GM12891 (cell line): ENCODE measurements around the gene ATG7.

Experiments used
- POLR2A ChIP-seq: IDR thresholded peaks from 2 replicates; pipeline ENCODE4 v1.6.1; 2011; ENCODE audit warnings: low read depth, low read length, control low read depth
- POLR2AphosphoS5 ChIP-seq: IDR thresholded peaks from 2 replicates; pipeline ENCODE4 v1.6.1; 2011; ENCODE audit warnings: low read depth, low read length, control low read depth
- POU2F2 ChIP-seq: IDR thresholded peaks from 2 replicates; pipeline ENCODE4 v1.6.1; 2011; ENCODE audit warnings: low read depth, mild to moderate bottlenecking, control low read depth, low read length, moderate library complexity
- TAF1 ChIP-seq: IDR thresholded peaks from 2 replicates; pipeline ENCODE4 v1.6.1; 2011; ENCODE audit warnings: low read depth, low read length, control low read depth

DNA sequence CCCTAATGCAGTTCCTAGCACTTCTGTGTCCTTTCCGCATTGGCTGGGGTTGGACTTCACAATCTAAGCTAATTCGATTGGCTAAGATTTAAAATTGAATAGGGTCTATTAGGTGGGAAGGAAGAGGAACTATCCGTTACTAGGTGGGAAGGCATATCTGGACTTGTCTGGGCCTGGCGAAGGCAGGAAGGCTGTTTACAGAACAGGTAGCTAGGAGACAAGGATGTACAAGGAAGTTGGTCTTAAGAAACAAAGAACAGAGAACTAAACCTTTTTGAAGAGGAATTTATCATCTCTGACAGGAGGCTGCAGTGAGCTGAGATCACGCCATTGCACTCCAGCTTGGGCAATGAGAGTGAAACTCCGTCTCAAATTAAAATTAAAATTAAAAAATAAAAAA lies 17.3 kb upstream of the ATG7 start:
- no peak for TF ChIP-seq TAF1
- TF ChIP-seq POLR2A: no peak
- no peak for TF ChIP-seq POLR2AphosphoS5
- no peak for TF ChIP-seq POU2F2
